K562 (cell line): ENCODE data around the gene GPC1. TPM values are rescaled to one million over a fixed set of nuclear protein-coding genes. Genes with fewer than 3 reads are reported as not detected.

Experiments
- ATAC-seq: fragments of 200-7000 bp; cut with Tn5 transposase; 3 replicates; pipeline ENCODE4 v1.9.1; 2020; ENCODE audit warnings: moderate library complexity
- BruUV-seq: library from RNA; stranded (reverse); fragments of 400-500 nt; replicated peaks from 2 replicates; lab custom pipeline; 2021; lab: Mats Ljungman, UMichigan
- CTCF ChIA-PET: fragments of 300-600 bp; formaldehyde crosslinking; extraction: SDS; loops from one replicate; lab custom pipeline; 2021; ENCODE audit warnings: low intra/inter-chr PET ratio; lab: Yijun Ruan, JAX
- POLR2A ChIA-PET: fragments of 300-600, 350-650 bp; sonication (Branson Sonifier 250); formaldehyde crosslinking; extraction: SDS; loops from one replicate; lab custom pipeline; 2021; ENCODE audit warnings: antibody characterized with exemption, inconsistent platforms; lab: Yijun Ruan, JAX
- DNase-seq, 4 experiments: peaks; one replicate each; pipeline versions ENCODE4 v3.0.0 to v3.0.0-alpha.2; 2011 to 2018; ENCODE audit warnings: low spot score in 3 of 4, mixed read lengths in 3 of 4; ENCODE audit errors: extremely low read depth in 1 of 4
- FAIRE-seq: peaks from 2 replicates; lab custom pipeline; 2011; peaks lifted over from hg19 to GRCh38; lab: Jason Lieb, UNC
- H2AFZ ChIP-seq: 2 replicates; pipeline ENCODE4 v1.6.0; 2011; ENCODE audit warnings: low read depth, low read length, control low read depth, inconsistent platforms
- H3K27ac ChIP-seq: fragments of 200-600 bp; 3 replicates; pipeline ENCODE4 v1.8.0; 2011; ENCODE audit warnings: low read depth, mild to moderate bottlenecking, control low read depth, inconsistent platforms, low read length, moderate library complexity, mixed read lengths; ENCODE audit errors: extremely low read depth
- H3K27me3 ChIP-seq, 2 experiments: fragments of 300-600 bp in 1 of 2; 2 replicates in 1 of 2; 3 replicates in 1 of 2; pipeline versions ENCODE4 v1.6.0 to v1.8.0; 2011; ENCODE audit warnings: inconsistent platforms in 2 of 2, low read length in 2 of 2, mild to moderate bottlenecking in 1 of 2, mixed read lengths in 1 of 2, moderate library complexity in 1 of 2; ENCODE audit not compliant: control insufficient read depth in 2 of 2, insufficient read depth in 2 of 2
- H3K36me3 ChIP-seq: fragments of 300-600 bp; 3 replicates; pipeline ENCODE4 v1.8.0; 2011; ENCODE audit warnings: mild to moderate bottlenecking, low read length, inconsistent platforms; ENCODE audit not compliant: control insufficient read depth, insufficient read depth
- H3K4me1 ChIP-seq, 2 experiments: fragments of 200-600 bp in 1 of 2; replicated peaks in 1 of 2; 2 replicates in 1 of 2; 3 replicates in 1 of 2; pipeline versions ENCODE4 v1.5.1 to v1.8.0; 2011; ENCODE audit warnings: inconsistent platforms in 2 of 2, low read length in 2 of 2, mild to moderate bottlenecking in 1 of 2, mixed read lengths in 1 of 2, moderate library complexity in 1 of 2; ENCODE audit not compliant: control insufficient read depth in 2 of 2, insufficient read depth in 2 of 2
- H3K4me2 ChIP-seq: 2 replicates; pipeline ENCODE4 v1.6.1; 2011; ENCODE audit warnings: low read length, control low read depth, inconsistent platforms, mixed read lengths; ENCODE audit not compliant: insufficient read depth
- H3K4me3 ChIP-seq: fragments of 200-600 bp; sonication (generic), shearing (Covaris generic); 2 replicates; pipeline ENCODE4 v1.5.1; 2016; ENCODE audit warnings: control low read depth, inconsistent platforms
- H3K79me2 ChIP-seq: fragments of 200-600 bp; 3 replicates; pipeline ENCODE4 v1.8.0; 2011; ENCODE audit warnings: low read length, inconsistent platforms; ENCODE audit not compliant: control insufficient read depth, insufficient read depth
- H3K9ac ChIP-seq, 2 experiments: 2 replicates each; pipeline versions ENCODE4 v1.6.0 to v1.6.1; 2011; ENCODE audit warnings: low read depth in 2 of 2, low read length in 2 of 2, control low read depth in 1 of 2, inconsistent platforms in 1 of 2, mild to moderate bottlenecking in 1 of 2, mixed read lengths in 1 of 2; ENCODE audit not compliant: insufficient read depth in 1 of 2
- H3K9me1 ChIP-seq: one replicate; pipeline ENCODE4 v1.6.0; 2011; ENCODE audit warnings: inconsistent platforms, mild to moderate bottlenecking, low read length, moderate library complexity; ENCODE audit not compliant: control insufficient read depth, insufficient read depth
- H3K9me3 ChIP-seq: replicated peaks from 2 replicates; pipeline ENCODE4 v1.5.1; 2011; ENCODE audit warnings: low read depth, low read length, inconsistent platforms; ENCODE audit not compliant: control insufficient read depth, insufficient read depth
- H4K20me1 ChIP-seq: replicated peaks from 2 replicates; pipeline ENCODE4 v1.6.1; 2011; ENCODE audit warnings: low read length, inconsistent platforms, mixed read lengths; ENCODE audit not compliant: control insufficient read depth, insufficient read depth
- ATF1 ChIP-seq, 2 experiments: fragments of 450-650 bp in 1 of 2; IDR thresholded peaks; 2 replicates each; pipeline ENCODE4 v1.6.1; 2016; ENCODE audit warnings: missing compliant biosample characterization in 1 of 2, missing genetic modification characterization in 1 of 2
- ATF7 ChIP-seq: fragments of 450-650 bp; IDR thresholded peaks from 2 replicates; pipeline ENCODE4 v1.7.1; 2014; ENCODE audit warnings: mild to moderate bottlenecking, moderate library complexity
- HDAC8 ChIP-seq: fragments of 450-650 bp; IDR thresholded peaks from 2 replicates; pipeline ENCODE4 v1.6.1; 2016; ENCODE audit warnings: mild to moderate bottlenecking, missing genetic modification characterization, moderate library complexity, missing compliant biosample characterization
- HEY1 ChIP-seq: fragments of 250-450 bp; sonication (Bioruptor Pico); IDR thresholded peaks from 2 replicates; pipeline ENCODE4 v1.5.0; 2020; ENCODE audit warnings: mild to moderate bottlenecking, moderate library complexity, borderline replicate concordance
- KDM4B ChIP-seq, 2 experiments: fragments of 450-650 bp in 1 of 2; sonication (generic) in 1 of 2; IDR thresholded peaks; 2 replicates each; pipeline ENCODE4 v1.6.1; 2016 to 2017; ENCODE audit warnings: borderline replicate concordance in 2 of 2, antibody characterized with exemption in 1 of 2, low read depth in 1 of 2, mild to moderate bottlenecking in 1 of 2
- PTBP1 ChIP-seq: fragments of 200-400 bp; formaldehyde crosslinking; IDR thresholded peaks from 2 replicates; pipeline ENCODE4 v1.6.1; 2017; ENCODE audit warnings: low read depth, low read length
- RBFOX2 ChIP-seq: fragments of 200-400 bp; formaldehyde crosslinking; IDR thresholded peaks from 2 replicates; pipeline ENCODE4 v1.6.1; 2017; ENCODE audit warnings: low read depth, mild to moderate bottlenecking, low read length, moderate library complexity
- TAF1 ChIP-seq: IDR thresholded peaks from 2 replicates; pipeline ENCODE4 v1.6.1; 2011; ENCODE audit warnings: mild to moderate bottlenecking, low read length, moderate library complexity; ENCODE audit not compliant: insufficient read depth, control insufficient read depth, severe bottlenecking; ENCODE audit errors: extremely low read depth
- TFAM ChIP-seq: fragments of 250-450 bp; sonication (Bioruptor Pico); conservative IDR thresholded peaks from 2 replicates; pipeline ENCODE4 v1.5.0; 2021; ENCODE audit warnings: mild to moderate bottlenecking, moderate library complexity
- TRIM24 ChIP-seq, 2 experiments: fragments of 450-650 bp; IDR thresholded peaks; 2 replicates each; pipeline ENCODE4 v1.6.1; 2016
- ZFP30 ChIP-seq: fragments of 250-450 bp; sonication (Bioruptor Pico); IDR thresholded peaks from 2 replicates; pipeline ENCODE4 v1.8.0; 2022; ENCODE audit warnings: moderate library complexity, mild to moderate bottlenecking, inconsistent platforms, borderline replicate concordance
- ZNF395 ChIP-seq: fragments of 200-800 bp; sonication (Bioruptor generic); IDR thresholded peaks from 2 replicates; pipeline ENCODE4 v1.6.1; 2017; ENCODE audit warnings: missing genetic modification characterization, missing compliant biosample characterization
- WGBS: fragments of 100-300 bp; shearing (Covaris generic); methylation state at CpG from one replicate; pipeline ENCODE4 v1.1.6; 2016; ENCODE audit warnings: low coverage, mixed read lengths; ENCODE audit not compliant: insufficient coverage; ENCODE audit errors: missing lambda C conversion rate; 5-methylcytosine and 5-hydroxymethylcytosine counted together
- in situ Hi-C: fragments of 300-500 bp; cut with MboI; formaldehyde crosslinking; loops from 4 replicates; pipeline ENCODE4 v1.15.0; 2018; ENCODE audit warnings: inconsistent platforms, mixed read lengths
- intact Hi-C: fragments of 100-400 bp; cut with micrococcal nuclease; formaldehyde crosslinking; loops from 2 replicates; pipeline ENCODE4 v1.14.2; 2022
- polyA plus RNA-seq, 8 experiments: library from polyadenylated mRNA; depleted of rRNA in 4 of 8; stranded (reverse) in 5 of 8; unstranded in 3 of 8; fragments of >200 nt; fragmentation: Nextera tagmentation in 2 of 8; fragmentation: Illumina TruSeq in 1 of 8; extraction: Ambion mirVana in 2 of 8; extraction: Trizol in 1 of 8; gene quantifications; 2 replicates each; pipeline versions ENCODE4 v1.2.1 to v1.2.3, GENCODE V29; 2011 to 2014; ENCODE audit warnings: inconsistent platforms in 1 of 8, missing spikeins in 1 of 8
- total RNA-seq, 7 experiments: library from RNA; depleted of rRNA in 6 of 7; stranded (reverse); fragments of >200 nt in 6 of 7; fragmentation: Illumina TruSeq in 2 of 7; extraction: Trizol in 2 of 7; gene quantifications; 2 replicates each; pipeline versions ENCODE4 v1.2.1 to v1.2.3, GENCODE V29; 2011 to 2021; ENCODE audit warnings: low replicate concordance in 1 of 7

GPC1 gene
- total and polyA plus RNA-seq, 9 of the 15 experiments (the other 6 are each of a cell fraction or from before 2014, with no cell fraction given): 0.07 to 0.82 (median 0.14) TPM; not detected in 3

- in situ Hi-C loops (no loop called here), intact Hi-C loops (no loop called here)
- WGBS: 80% methylated on average over 14 of the region's 43 CpGs
- POLR2A ChIA-PET: no interaction called here
- ATAC-seq: no peak
- Histone ChIP-seq H2AFZ (no peak overlapping the region), H4K20me1 (no peaks in the 10 kb centered on the region), H3K27me3 (no peaks in the 10 kb centered on the region; a peak in 1 of 5 replicates), H3K9me3 (no peaks in the 10 kb centered on the region), H3K4me1 (peaks cover 0 to 10% of the 10 kb centered on the region in 2 experiments; a peak in 1 of 5 replicates), H3K79me2 (no peaks in the 10 kb centered on the region), H3K36me3 (no peaks in the 10 kb centered on the region), H3K27ac (no peak overlapping the region), H3K9me1 (no peaks in the 10 kb centered on the region), H3K4me3 (no peak overlapping the region), H3K9ac (no peak overlapping the region), H3K4me2 (no peak overlapping the region)
- CTCF ChIA-PET: no interaction called here
- no TSS peak for BruUV-seq
- DNase-seq: no peak
- no peak for FAIRE-seq
- no peak for TF ChIP-seq ATF7
- TF ChIP-seq KDM4B (IDR thresholded peaks at IDR 0.05; ENCODE audit: borderline replicate concordance in 2 of 2, low read depth in 1 of 2): no peak
- TF ChIP-seq TRIM24 (IDR thresholded peaks at IDR 0.05): no peak
- TF ChIP-seq HEY1 (CRISPR knock-in tag): no peak
- TF ChIP-seq PTBP1: no peak
- TF ChIP-seq TFAM (CRISPR knock-in tag): no peak
- no peak for TF ChIP-seq RBFOX2
- TF ChIP-seq ATF1 (CRISPR knock-in tag; IDR thresholded peaks at IDR 0.05): no peak
- no peak for TF ChIP-seq ATF1 (tag; IDR thresholded peaks at IDR 0.05)
- no peak for TF ChIP-seq ZNF395
- no peak for TF ChIP-seq ZFP30 (CRISPR knock-in tag)
- no peak for TF ChIP-seq HDAC8 (tag)
- no peak for TF ChIP-seq TAF1
Measured at GRCh38 chr2:240464514-240465241, 29.2 kb downstream of the GPC1 start.
